ENCODE data around the gene APBB1IP.

- no peak for TF ChIP-seq EZH2 (IDR thresholded peaks at IDR 0.05)
- no peak for TF ChIP-seq POLR2AphosphoS5 (IDR thresholded peaks at IDR 0.05; ENCODE audit: borderline replicate concordance, low read depth, low read length)
Measured at GRCh38 chr10:26463986-26464385, 25.8 kb downstream of the APBB1IP start.

All from SK-N-MC (cell line).